Ramos (cell line): ENCODE results near the gene SHOC2.

ENCODE experiments used
- in situ Hi-C: fragments of 300-500 bp; cut with MboI; formaldehyde crosslinking; loops from one replicate; pipeline ENCODE4 v1.14.3; 2022; ENCODE audit warnings: low sequenced_read_pairs; ENCODE audit not compliant: unreplicated experiment

Gene SHOC2

DNA sequence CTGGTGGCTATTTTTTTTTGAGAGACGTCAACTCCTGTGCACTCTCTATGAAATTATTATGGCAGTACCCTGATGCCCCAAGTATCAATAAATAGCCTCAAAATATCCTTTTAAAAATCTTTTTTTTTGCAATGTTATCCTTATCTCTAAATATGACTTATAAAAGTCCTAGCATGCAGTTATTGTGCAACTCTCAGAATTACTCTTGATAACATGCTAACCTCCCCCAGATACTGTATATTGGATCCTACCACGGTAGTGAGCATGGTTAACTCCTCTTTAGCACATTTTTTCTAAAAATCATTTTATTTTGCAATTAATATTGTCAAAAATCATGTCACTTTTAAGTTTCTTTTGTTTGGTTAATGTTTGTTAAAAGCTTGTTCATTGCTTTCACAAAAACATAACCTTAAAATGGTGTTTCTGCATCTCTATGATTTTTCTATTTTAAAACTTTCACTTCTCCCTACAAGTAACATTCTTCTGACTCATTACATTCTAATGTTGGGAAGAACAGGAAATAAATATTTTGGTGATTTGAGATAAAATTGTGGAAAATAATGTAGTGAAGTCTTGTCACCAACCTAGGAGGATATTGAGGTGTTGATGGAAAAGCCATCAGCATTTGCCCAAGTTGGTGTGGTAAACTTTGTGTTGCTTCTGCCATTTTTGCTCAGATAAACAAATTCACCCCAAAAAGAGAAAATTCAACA, 115.3 kb downstream of the SHOC2 start:
- in situ Hi-C loops, result no loop called here

DNA sequence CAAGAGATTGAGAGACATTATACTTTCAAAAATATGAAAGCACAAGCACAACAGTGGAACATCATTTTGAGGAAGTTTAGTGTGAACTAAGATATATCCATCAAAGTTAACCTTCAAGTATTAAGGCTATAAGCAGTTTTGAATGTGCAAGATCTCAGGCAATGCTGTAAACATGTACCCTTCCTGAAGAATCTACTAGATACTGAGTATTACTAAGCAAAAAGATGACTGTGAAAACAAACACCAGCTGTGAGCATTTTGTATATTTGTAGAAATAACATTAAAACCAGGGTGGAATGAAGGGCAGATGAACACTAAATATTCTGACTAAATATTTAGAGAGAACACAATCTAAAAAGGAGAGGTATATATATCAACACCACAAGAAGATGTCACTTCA, 116.1 kb downstream of the SHOC2 start:
- in situ Hi-C loops, result no loop called here

- in situ Hi-C loops, result no loop called here
Measured at GRCh38 chr10:111037858-111038257, 118.5 kb downstream of the SHOC2 start.

- in situ Hi-C loops, result no loop called here
Measured at GRCh38 chr10:111039522-111039921, 120.1 kb downstream of the SHOC2 start.

GRCh38 chr10:111057006-111057405, 137.6 kb downstream of the SHOC2 start:
- in situ Hi-C loops, result no loop called here
